K562 (cell line): Measurements from ENCODE around the gene TMEM63A. TPM values are rescaled to one million over a fixed set of nuclear protein-coding genes. Genes with fewer than 3 reads are reported as not detected.

Experiments
- ATAC-seq: fragments of 200-7000 bp; cut with Tn5 transposase; 3 replicates; pipeline ENCODE4 v1.9.1; 2020; ENCODE audit warnings: moderate library complexity
- BruUV-seq: library from RNA; stranded (reverse); fragments of 400-500 nt; replicated peaks from 2 replicates; lab custom pipeline; 2021; lab: Mats Ljungman, UMichigan
- CTCF ChIA-PET: fragments of 300-600 bp; formaldehyde crosslinking; extraction: SDS; loops from one replicate; lab custom pipeline; 2021; ENCODE audit warnings: low intra/inter-chr PET ratio; lab: Yijun Ruan, JAX
- POLR2A ChIA-PET: fragments of 300-600, 350-650 bp; sonication (Branson Sonifier 250); formaldehyde crosslinking; extraction: SDS; loops from one replicate; lab custom pipeline; 2021; ENCODE audit warnings: antibody characterized with exemption, inconsistent platforms; lab: Yijun Ruan, JAX
- DNase-seq, 4 experiments: peaks; one replicate each; pipeline versions ENCODE4 v3.0.0 to v3.0.0-alpha.2; 2011 to 2018; ENCODE audit warnings: low spot score in 3 of 4, mixed read lengths in 3 of 4; ENCODE audit errors: extremely low read depth in 1 of 4
- FAIRE-seq: peaks from 2 replicates; lab custom pipeline; 2011; peaks lifted over from hg19 to GRCh38; lab: Jason Lieb, UNC
- H2AFZ ChIP-seq: 2 replicates; pipeline ENCODE4 v1.6.0; 2011; ENCODE audit warnings: low read depth, low read length, control low read depth, inconsistent platforms
- H3K27ac ChIP-seq: fragments of 200-600 bp; 3 replicates; pipeline ENCODE4 v1.8.0; 2011; ENCODE audit warnings: low read depth, mild to moderate bottlenecking, control low read depth, inconsistent platforms, low read length, moderate library complexity, mixed read lengths; ENCODE audit errors: extremely low read depth
- H3K27me3 ChIP-seq, 2 experiments: fragments of 300-600 bp in 1 of 2; 2 replicates in 1 of 2; 3 replicates in 1 of 2; pipeline versions ENCODE4 v1.6.0 to v1.8.0; 2011; ENCODE audit warnings: inconsistent platforms in 2 of 2, low read length in 2 of 2, mild to moderate bottlenecking in 1 of 2, mixed read lengths in 1 of 2, moderate library complexity in 1 of 2; ENCODE audit not compliant: control insufficient read depth in 2 of 2, insufficient read depth in 2 of 2
- H3K36me3 ChIP-seq: fragments of 300-600 bp; 3 replicates; pipeline ENCODE4 v1.8.0; 2011; ENCODE audit warnings: mild to moderate bottlenecking, low read length, inconsistent platforms; ENCODE audit not compliant: control insufficient read depth, insufficient read depth
- H3K4me1 ChIP-seq, 2 experiments: fragments of 200-600 bp in 1 of 2; replicated peaks in 1 of 2; 2 replicates in 1 of 2; 3 replicates in 1 of 2; pipeline versions ENCODE4 v1.5.1 to v1.8.0; 2011; ENCODE audit warnings: inconsistent platforms in 2 of 2, low read length in 2 of 2, mild to moderate bottlenecking in 1 of 2, mixed read lengths in 1 of 2, moderate library complexity in 1 of 2; ENCODE audit not compliant: control insufficient read depth in 2 of 2, insufficient read depth in 2 of 2
- H3K4me2 ChIP-seq: 2 replicates; pipeline ENCODE4 v1.6.1; 2011; ENCODE audit warnings: low read length, control low read depth, inconsistent platforms, mixed read lengths; ENCODE audit not compliant: insufficient read depth
- H3K4me3 ChIP-seq: fragments of 200-600 bp; sonication (generic), shearing (Covaris generic); 2 replicates; pipeline ENCODE4 v1.5.1; 2016; ENCODE audit warnings: control low read depth, inconsistent platforms
- H3K79me2 ChIP-seq: fragments of 200-600 bp; 3 replicates; pipeline ENCODE4 v1.8.0; 2011; ENCODE audit warnings: low read length, inconsistent platforms; ENCODE audit not compliant: control insufficient read depth, insufficient read depth
- H3K9ac ChIP-seq, 2 experiments: 2 replicates each; pipeline versions ENCODE4 v1.6.0 to v1.6.1; 2011; ENCODE audit warnings: low read depth in 2 of 2, low read length in 2 of 2, control low read depth in 1 of 2, inconsistent platforms in 1 of 2, mild to moderate bottlenecking in 1 of 2, mixed read lengths in 1 of 2; ENCODE audit not compliant: insufficient read depth in 1 of 2
- H3K9me1 ChIP-seq: one replicate; pipeline ENCODE4 v1.6.0; 2011; ENCODE audit warnings: inconsistent platforms, mild to moderate bottlenecking, low read length, moderate library complexity; ENCODE audit not compliant: control insufficient read depth, insufficient read depth
- H3K9me3 ChIP-seq: replicated peaks from 2 replicates; pipeline ENCODE4 v1.5.1; 2011; ENCODE audit warnings: low read depth, low read length, inconsistent platforms; ENCODE audit not compliant: control insufficient read depth, insufficient read depth
- H4K20me1 ChIP-seq: replicated peaks from 2 replicates; pipeline ENCODE4 v1.6.1; 2011; ENCODE audit warnings: low read length, inconsistent platforms, mixed read lengths; ENCODE audit not compliant: control insufficient read depth, insufficient read depth
- ARHGAP35 ChIP-seq: fragments of 450-650 bp; IDR thresholded peaks from 2 replicates; pipeline ENCODE4 v1.6.1; 2018; ENCODE audit not compliant: partially characterized antibody
- BCL6 ChIP-seq: fragments of 250-450 bp; sonication (Bioruptor Pico); IDR thresholded peaks from 2 replicates; pipeline ENCODE4 v1.4.0; 2020
- CHCHD3 ChIP-seq: fragments of 250-450 bp; sonication (Bioruptor Pico); IDR thresholded peaks from 2 replicates; pipeline ENCODE4 v2.1.2; 2022; ENCODE audit warnings: mild to moderate bottlenecking
- DNMT1 ChIP-seq: fragments of 450-650 bp; IDR thresholded peaks from 2 replicates; pipeline ENCODE4 v1.6.1; 2016; ENCODE audit warnings: antibody characterized with exemption, mild to moderate bottlenecking
- ERF ChIP-seq: fragments of 450-650 bp; formaldehyde crosslinking; IDR thresholded peaks from 2 replicates; pipeline ENCODE4 v1.4.0; 2020; ENCODE audit warnings: mild to moderate bottlenecking, mixed read lengths
- FOXJ2 ChIP-seq: fragments of 200-800 bp; sonication (Bioruptor generic); IDR thresholded peaks from 2 replicates; pipeline ENCODE4 v1.6.1; 2016; ENCODE audit warnings: missing genetic modification characterization, missing compliant biosample characterization
- HDAC2 ChIP-seq: fragments of 450-650 bp; IDR thresholded peaks from 2 replicates; pipeline ENCODE4 v1.6.1; 2016; ENCODE audit warnings: mild to moderate bottlenecking
- IFI16 ChIP-seq: fragments of 250-450 bp; sonication (Bioruptor Pico); IDR thresholded peaks from 2 replicates; pipeline ENCODE4 v2.1.2; 2022; ENCODE audit warnings: mild to moderate bottlenecking, inconsistent platforms
- MTA3 ChIP-seq: fragments of 450-650 bp; formaldehyde crosslinking; IDR thresholded peaks from 2 replicates; pipeline ENCODE4 v1.6.1; 2017; ENCODE audit warnings: mild to moderate bottlenecking, borderline replicate concordance
- MYC ChIP-seq, 2 experiments: fragments of 250-450 bp in 1 of 2; sonication (Bioruptor Pico) in 1 of 2; IDR thresholded peaks; 2 replicates each; pipeline versions ENCODE4 v1.5.1 to v1.6.1; 2012 to 2021; ENCODE audit warnings: low read depth in 2 of 2, borderline replicate concordance in 1 of 2, improper control_type of control experiment in 1 of 2, low read length in 1 of 2, mild to moderate bottlenecking in 1 of 2, moderate library complexity in 1 of 2
- RBM15 ChIP-seq: fragments of 200-400 bp; formaldehyde crosslinking; IDR thresholded peaks from 2 replicates; pipeline ENCODE4 v1.6.1; 2018; ENCODE audit warnings: mild to moderate bottlenecking, low read length, moderate library complexity; ENCODE audit not compliant: insufficient read depth
- SAP30 ChIP-seq: fragments of 200-600 bp; sonication (generic); IDR thresholded peaks from 2 replicates; pipeline ENCODE4 v1.6.1; 2012; ENCODE audit warnings: borderline replicate concordance, low read depth, mild to moderate bottlenecking, moderate library complexity, low read length, control low read depth, inconsistent platforms; ENCODE audit not compliant: insufficient read depth, poor library complexity, severe bottlenecking
- XRCC3 ChIP-seq: fragments of 450-650 bp; IDR thresholded peaks from 2 replicates; pipeline ENCODE4 v1.6.1; 2017; ENCODE audit warnings: mild to moderate bottlenecking, moderate library complexity
- ZNF124 ChIP-seq: sonication (generic); formaldehyde crosslinking; IDR thresholded peaks from 2 replicates; pipeline ENCODE4 v1.8.1; 2022; ENCODE audit warnings: missing genetic modification reagents
- ZNF778 ChIP-seq: fragments of 450-650 bp; formaldehyde crosslinking; IDR thresholded peaks from 2 replicates; pipeline ENCODE4 v1.4.0; 2020; ENCODE audit warnings: mild to moderate bottlenecking, moderate library complexity
- ZNF785 ChIP-seq: fragments of 250-450 bp; sonication (Bioruptor Pico); IDR thresholded peaks from 2 replicates; pipeline ENCODE4 v1.4.0; 2020; ENCODE audit warnings: mild to moderate bottlenecking
- WGBS: fragments of 100-300 bp; shearing (Covaris generic); methylation state at CpG from one replicate; pipeline ENCODE4 v1.1.6; 2016; ENCODE audit warnings: low coverage, mixed read lengths; ENCODE audit not compliant: insufficient coverage; ENCODE audit errors: missing lambda C conversion rate; 5-methylcytosine and 5-hydroxymethylcytosine counted together
- in situ Hi-C: fragments of 300-500 bp; cut with MboI; formaldehyde crosslinking; loops from 4 replicates; pipeline ENCODE4 v1.15.0; 2018; ENCODE audit warnings: inconsistent platforms, mixed read lengths
- intact Hi-C: fragments of 100-400 bp; cut with micrococcal nuclease; formaldehyde crosslinking; loops from 2 replicates; pipeline ENCODE4 v1.14.2; 2022
- polyA plus RNA-seq, 8 experiments: library from polyadenylated mRNA; depleted of rRNA in 4 of 8; stranded (reverse) in 5 of 8; unstranded in 3 of 8; fragments of >200 nt; fragmentation: Nextera tagmentation in 2 of 8; fragmentation: Illumina TruSeq in 1 of 8; extraction: Ambion mirVana in 2 of 8; extraction: Trizol in 1 of 8; gene quantifications; 2 replicates each; pipeline versions ENCODE4 v1.2.1 to v1.2.3, GENCODE V29; 2011 to 2014; ENCODE audit warnings: inconsistent platforms in 1 of 8, missing spikeins in 1 of 8
- total RNA-seq, 7 experiments: library from RNA; depleted of rRNA in 6 of 7; stranded (reverse); fragments of >200 nt in 6 of 7; fragmentation: Illumina TruSeq in 2 of 7; extraction: Trizol in 2 of 7; gene quantifications; 2 replicates each; pipeline versions ENCODE4 v1.2.1 to v1.2.3, GENCODE V29; 2011 to 2021; ENCODE audit warnings: low replicate concordance in 1 of 7
- TF ChIP-seq, protein P1 (sequence below): sonication (generic); formaldehyde crosslinking; IDR thresholded peaks from 2 replicates; pipeline ENCODE4 v1.8.0; 2022; ENCODE audit warnings: missing genetic modification reagents, mild to moderate bottlenecking, borderline replicate concordance
- TF ChIP-seq, protein P2 (sequence below): conservative IDR thresholded peaks from 2 replicates; pipeline ENCODE4 v1.6.1; 2011; ENCODE audit warnings: low read depth, mild to moderate bottlenecking, low read length; ENCODE audit not compliant: control insufficient read depth
- TF ChIP-seq, protein P3 (sequence below): sonication (generic); formaldehyde crosslinking; IDR thresholded peaks from 2 replicates; pipeline ENCODE4 v1.9.0; 2022; ENCODE audit warnings: mild to moderate bottlenecking, missing genetic modification reagents

The TMEM63A gene
- total and polyA plus RNA-seq, 9 of the 15 experiments (the other 6 are each of a cell fraction or from before 2014, with no cell fraction given): 2.0 to 54.6 (median 17.5) TPM

GRCh38 chr1:225853441-225853840 is 28.7 kb downstream of the TMEM63A start (continued):
- TF ChIP-seq SAP30: no peak
- no peak for TF ChIP-seq ARHGAP35
- TF ChIP-seq FOXJ2: no peak
- no peak for TF ChIP-seq DNMT1
- no peak for TF ChIP-seq RBM15
- TF ChIP-seq, protein P1, sequence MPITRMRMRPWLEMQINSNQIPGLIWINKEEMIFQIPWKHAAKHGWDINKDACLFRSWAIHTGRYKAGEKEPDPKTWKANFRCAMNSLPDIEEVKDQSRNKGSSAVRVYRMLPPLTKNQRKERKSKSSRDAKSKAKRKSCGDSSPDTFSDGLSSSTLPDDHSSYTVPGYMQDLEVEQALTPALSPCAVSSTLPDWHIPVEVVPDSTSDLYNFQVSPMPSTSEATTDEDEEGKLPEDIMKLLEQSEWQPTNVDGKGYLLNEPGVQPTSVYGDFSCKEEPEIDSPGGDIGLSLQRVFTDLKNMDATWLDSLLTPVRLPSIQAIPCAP (CRISPR knock-in tag): no peak

DNA sequence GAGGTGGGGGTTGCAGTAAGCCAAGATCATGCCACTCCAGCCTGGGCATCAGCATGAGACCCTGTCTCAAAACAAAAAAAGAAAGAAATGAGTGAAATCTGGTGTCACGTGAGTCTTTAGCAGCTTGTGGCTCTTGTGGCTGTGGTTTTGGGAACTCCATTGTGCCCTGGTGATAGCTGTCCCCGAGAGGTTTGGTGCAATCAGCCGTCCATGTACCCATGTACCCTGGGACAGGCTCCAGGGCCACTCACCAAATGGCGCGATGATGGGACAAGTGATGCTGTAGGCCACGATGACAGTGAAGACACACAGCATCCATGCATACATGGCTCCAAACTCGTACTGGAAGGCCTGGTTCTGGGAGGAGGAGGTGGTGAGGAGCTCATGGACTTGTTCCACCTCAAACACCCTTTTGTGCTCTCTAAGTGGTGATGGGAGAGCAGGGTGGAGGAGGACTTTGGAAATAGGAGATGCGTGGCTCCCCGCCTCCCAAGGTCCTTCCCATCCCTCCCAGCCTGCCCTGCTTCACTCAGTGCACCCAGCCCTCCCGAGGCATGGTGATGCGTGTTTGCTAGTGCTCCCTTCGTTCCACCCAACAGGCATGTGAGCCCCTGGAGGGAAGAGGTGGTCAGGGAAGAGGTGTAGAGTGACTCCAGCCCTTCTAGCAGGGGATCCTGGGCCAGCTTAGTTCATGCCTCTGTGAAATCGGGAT is 29.6 kb downstream of the TMEM63A start:
- H3K79me2 ChIP-seq: no peaks in the 10 kb centered on the region
- ATAC-seq (no peak), FAIRE-seq (no peak), DNase-seq (no peak)
- no TSS peak for BruUV-seq
- no peak overlapping the region for H2AFZ ChIP-seq
- peaks cover 70% of the 10 kb centered on the region for H3K36me3 ChIP-seq
- H3K4me2 ChIP-seq: no peak overlapping the region
- ChIA-PET CTCF (no interaction called here), POLR2A (interaction anchor here (0.6 to 1.8 kb wide), 4 partner anchors 9 to 28 kb away, joined by 3 to 6 read pairs (median 3); no protein-coding TSS in a partner anchor)
- no peaks in the 10 kb centered on the region for H3K27me3 ChIP-seq
- no peak overlapping the region for H3K9ac ChIP-seq
- 94% methylated on average over 13 of the region's 13 CpGs for WGBS
- no peak overlapping the region for H3K4me3 ChIP-seq
- H3K9me3 ChIP-seq: no peaks in the 10 kb centered on the region
- no peaks in the 10 kb centered on the region for H3K9me1 ChIP-seq
- in situ Hi-C loops (no loop called here), intact Hi-C loops (no loop called here)
- H4K20me1 ChIP-seq: no peaks in the 10 kb centered on the region
- H3K27ac ChIP-seq: no peak overlapping the region
- peaks cover 9 to 21% of the 10 kb centered on the region in 2 experiments; a peak in 4 of 5 replicates for H3K4me1 ChIP-seq
- TF ChIP-seq MTA3: no peak
- TF ChIP-seq ZNF778 (CRISPR knock-in tag): no peak
- no peak for TF ChIP-seq ZNF785 (CRISPR knock-in tag)
- no peak for TF ChIP-seq MYC (IDR thresholded peaks at IDR 0.05; ENCODE audit: low read depth, low read length)
- TF ChIP-seq MYC (CRISPR knock-in tag; IDR thresholded peaks at IDR 0.05; ENCODE audit: borderline replicate concordance, low read depth): no peak
- TF ChIP-seq, protein P2, sequence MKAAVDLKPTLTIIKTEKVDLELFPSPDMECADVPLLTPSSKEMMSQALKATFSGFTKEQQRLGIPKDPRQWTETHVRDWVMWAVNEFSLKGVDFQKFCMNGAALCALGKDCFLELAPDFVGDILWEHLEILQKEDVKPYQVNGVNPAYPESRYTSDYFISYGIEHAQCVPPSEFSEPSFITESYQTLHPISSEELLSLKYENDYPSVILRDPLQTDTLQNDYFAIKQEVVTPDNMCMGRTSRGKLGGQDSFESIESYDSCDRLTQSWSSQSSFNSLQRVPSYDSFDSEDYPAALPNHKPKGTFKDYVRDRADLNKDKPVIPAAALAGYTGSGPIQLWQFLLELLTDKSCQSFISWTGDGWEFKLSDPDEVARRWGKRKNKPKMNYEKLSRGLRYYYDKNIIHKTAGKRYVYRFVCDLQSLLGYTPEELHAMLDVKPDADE: no peak
- no peak for TF ChIP-seq HDAC2
- TF ChIP-seq CHCHD3: no peak
- TF ChIP-seq ZNF124 (CRISPR knock-in tag): no peak
- no peak for TF ChIP-seq BCL6
- no peak for TF ChIP-seq ERF (CRISPR knock-in tag)
- TF ChIP-seq, protein P3, sequence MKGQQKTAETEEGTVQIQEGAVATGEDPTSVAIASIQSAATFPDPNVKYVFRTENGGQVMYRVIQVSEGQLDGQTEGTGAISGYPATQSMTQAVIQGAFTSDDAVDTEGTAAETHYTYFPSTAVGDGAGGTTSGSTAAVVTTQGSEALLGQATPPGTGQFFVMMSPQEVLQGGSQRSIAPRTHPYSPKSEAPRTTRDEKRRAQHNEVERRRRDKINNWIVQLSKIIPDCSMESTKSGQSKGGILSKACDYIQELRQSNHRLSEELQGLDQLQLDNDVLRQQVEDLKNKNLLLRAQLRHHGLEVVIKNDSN (CRISPR knock-in tag): no peak
- no peak for TF ChIP-seq XRCC3
- no peak for TF ChIP-seq IFI16 (CRISPR knock-in tag)
